Activated naive CD4-positive, alpha-beta T cell treated with anti-CD3 and anti-CD28 coated beads for 36 hours (primary cell): ENCODE measurements around the gene TMCO5A. TPM values are rescaled to one million over a fixed set of nuclear protein-coding genes. Genes with fewer than 3 reads are reported as not detected.
A peak's percentile ranks its signal among the peaks of the same experiment; 100 is the strongest.

Experiments used
- CTCF ChIA-PET: fragments of 350-600 bp; sonication (Branson Sonifier 250); formaldehyde crosslinking; loops from one replicate; lab custom pipeline; 2021; ENCODE audit warnings: antibody characterized with exemption; lab: Charles Lee
- DNase-seq: peaks from one replicate; pipeline ENCODE4 v3.0.0-alpha.2; 2020
- H3K27ac Mint-ChIP-seq: one replicate; pipeline ENCODE4 v1.8.0; 2021; ENCODE audit warnings: mild to moderate bottlenecking, mixed read lengths
- H3K27me3 Mint-ChIP-seq: one replicate; pipeline ENCODE4 v1.8.0; 2021; ENCODE audit warnings: low read depth, mixed read lengths
- H3K36me3 Mint-ChIP-seq: one replicate; pipeline ENCODE4 v1.8.0; 2021; ENCODE audit warnings: low read depth, mixed read lengths
- H3K4me1 Mint-ChIP-seq: one replicate; pipeline ENCODE4 v1.8.0; 2021; ENCODE audit warnings: low read depth, mixed read lengths
- H3K4me3 Mint-ChIP-seq: one replicate; pipeline ENCODE4 v1.8.0; 2021; ENCODE audit warnings: mild to moderate bottlenecking, moderate library complexity, mixed read lengths
- H3K9me3 Mint-ChIP-seq: one replicate; pipeline ENCODE4 v1.8.0; 2021; ENCODE audit warnings: mixed read lengths
- intact Hi-C: fragments of 100-400 bp; cut with micrococcal nuclease; formaldehyde crosslinking; loops from one replicate; pipeline ENCODE4 v1.15.1; 2023
- total RNA-seq, 2 experiments: library from RNA; stranded (reverse); gene quantifications; one replicate each; pipeline ENCODE4 v1.2.3, GENCODE V29; 2021

The TMCO5A gene
- total RNA-seq, 2 experiments from 2014 or later, result not detected

GRCh38 chr15:37979671-37980409, 45.4 kb downstream of the TMCO5A start:
- Mint-ChIP-seq H3K4me3 (no peak overlapping the region), H3K27ac (no peak overlapping the region), H3K27me3 (no peaks in the 10 kb centered on the region), H3K4me1 (no peaks in the 10 kb centered on the region), H3K9me3 (no peaks in the 10 kb centered on the region), H3K36me3 (no peaks in the 10 kb centered on the region)
- DNase-seq, result no peak
- intact Hi-C loops, result no loop called here
- CTCF ChIA-PET, result no interaction called here

DNA sequence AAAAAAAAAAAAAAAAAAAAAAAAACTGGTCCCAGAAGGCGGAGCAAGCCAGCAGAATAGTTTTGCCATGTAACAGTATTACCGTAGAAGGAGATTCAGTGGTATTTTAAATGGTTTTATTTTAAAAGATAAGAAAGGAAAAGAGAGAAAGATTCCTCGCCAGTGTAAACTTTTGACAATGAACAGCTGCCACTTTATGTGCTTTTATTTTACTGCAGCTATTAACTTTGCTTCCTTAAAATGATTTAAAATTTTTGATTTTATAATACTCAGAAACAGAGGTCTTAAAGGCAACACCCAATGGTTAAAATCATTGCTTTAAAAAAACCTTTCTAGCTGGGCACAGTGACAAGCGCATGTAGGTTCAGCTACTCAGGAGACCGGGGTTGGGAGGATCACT, 46.8 kb downstream of the TMCO5A start:
- no peaks in the 10 kb centered on the region for H3K36me3 Mint-ChIP-seq
- no peaks in the 10 kb centered on the region for H3K9me3 Mint-ChIP-seq
- no peak overlapping the region for H3K27ac Mint-ChIP-seq
- H3K4me3 Mint-ChIP-seq, result no peak overlapping the region
- CTCF ChIA-PET, result interaction anchor here (0.6 to 0.7 kb wide), 2 partner anchors 255 to 1083 kb away, joined by 3 read pairs; no protein-coding TSS in a partner anchor
- H3K4me1 Mint-ChIP-seq, result no peaks in the 10 kb centered on the region
- intact Hi-C loops, result no loop called here
- no peak for DNase-seq
- H3K27me3 Mint-ChIP-seq, result no peaks in the 10 kb centered on the region

DNA sequence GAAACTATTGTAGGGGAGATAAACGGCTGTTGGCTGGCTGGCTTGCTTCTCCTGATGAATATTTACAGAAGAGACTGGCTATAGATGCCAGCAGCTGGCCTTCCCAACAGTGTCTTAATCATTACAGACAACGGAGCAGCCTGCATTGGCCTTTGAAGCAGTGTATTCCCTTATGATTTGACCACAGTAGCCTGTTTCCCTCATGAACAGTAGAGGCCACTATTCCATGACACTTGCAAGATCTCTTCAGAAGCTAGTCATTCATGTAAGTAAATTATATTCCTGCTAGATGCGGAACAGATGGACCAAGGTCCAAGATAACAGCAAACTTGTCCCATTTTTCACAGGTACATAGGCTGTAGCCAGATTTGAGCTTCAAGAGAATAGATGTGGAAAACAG, 47.3 kb downstream of the TMCO5A start:
- Mint-ChIP-seq H3K9me3 (no peaks in the 10 kb centered on the region), H3K27ac (no peak overlapping the region), H3K36me3 (no peaks in the 10 kb centered on the region), H3K4me1 (no peaks in the 10 kb centered on the region), H3K27me3 (no peaks in the 10 kb centered on the region), H3K4me3 (no peak overlapping the region)
- DNase-seq, result no peak
- intact Hi-C loops, result no loop called here
- CTCF ChIA-PET, result interaction anchor here (0.6 kb wide), 1 partner anchor 1083 kb away, joined by 3 read pairs; no protein-coding TSS in a partner anchor

GRCh38 chr15:37984368-37984767, 49.9 kb downstream of the TMCO5A start:
- Mint-ChIP-seq H3K27me3 (no peaks in the 10 kb centered on the region), H3K36me3 (no peaks in the 10 kb centered on the region), H3K27ac (no peak overlapping the region), H3K4me1 (no peaks in the 10 kb centered on the region), H3K9me3 (peaks cover 6% of the 10 kb centered on the region), H3K4me3 (no peak overlapping the region)
- DNase-seq, result no peak
- CTCF ChIA-PET, result interaction anchor here (0.7 kb wide), 1 partner anchor 348 kb away, joined by 4 read pairs; no protein-coding TSS in a partner anchor
- intact Hi-C loops, result no loop called here

- intact Hi-C loops, result loop anchor here (1.0 to 5.0 kb wide), 2 partner anchors 359 to 692 kb away; no protein-coding TSS in a partner anchor
These were observed 61.3 kb downstream of the TMCO5A start for GRCh38 chr15:37995461-37996347.

More at GRCh38 chr15:37995461-37996347, 61.3 kb downstream of the TMCO5A start:
- peaks cover 8% of the 10 kb centered on the region for H3K9me3 Mint-ChIP-seq
- H3K36me3 Mint-ChIP-seq, result no peaks in the 10 kb centered on the region
- no peak overlapping the region for H3K4me3 Mint-ChIP-seq
- H3K27me3 Mint-ChIP-seq, result peaks cover 4% of the 10 kb centered on the region
- DNase-seq, result peak; percentile 16
- H3K27ac Mint-ChIP-seq, result no peak overlapping the region
- CTCF ChIA-PET, result interaction anchor here (0.6 to 1.5 kb wide), 4 partner anchors 14 to 1224 kb away, joined by 3 to 4 read pairs (median 3); no protein-coding TSS in a partner anchor
- no peaks in the 10 kb centered on the region for H3K4me1 Mint-ChIP-seq
